Measurements from ENCODE around the gene CBR3. TPM values are rescaled to one million over a fixed set of nuclear protein-coding genes. Genes with fewer than 3 reads are reported as not detected.
A peak's percentile ranks its signal among the peaks of the same experiment; 100 is the strongest.

Gene CBR3
- total and polyA plus RNA-seq, 2 donors (not counting 1 experiment from before 2014, with no cell fraction given): 1.9 to 11.3 TPM

DNA sequence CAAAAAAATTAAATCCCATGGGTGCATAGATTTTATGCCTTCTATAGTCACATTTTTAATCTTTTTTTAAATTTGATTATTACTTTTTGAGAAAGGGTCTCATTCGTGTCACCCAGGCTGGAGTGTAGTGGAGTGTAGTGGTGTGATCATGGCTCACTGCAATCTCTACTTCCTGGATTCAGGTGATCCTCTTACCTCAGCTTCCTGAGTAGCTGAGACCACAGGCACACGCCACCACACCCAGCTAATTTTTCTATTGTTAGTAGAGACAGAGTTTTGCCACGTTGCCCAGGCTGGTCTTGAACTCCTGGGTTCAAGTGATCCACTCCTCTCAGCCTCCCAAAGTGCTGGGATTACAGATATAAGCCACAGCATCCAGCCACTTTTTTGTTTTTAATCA lies 10.4 kb downstream of the CBR3 start:
- Histone ChIP-seq H3K9ac (ENCODE audit: low read length) (no peak overlapping the region), H4K20me1 (ENCODE audit: control insufficient read depth, insufficient read depth, low read length, poor library complexity, severe bottlenecking) (no peaks in the 10 kb centered on the region), H2AFZ (ENCODE audit: insufficient read depth, low read depth, low read length, poor library complexity, severe bottlenecking) (no peak overlapping the region), H3K4me3 (ENCODE audit: control extremely low read depth in 1 of 5, extremely low read depth in 1 of 5, insufficient read depth in 1 of 5, low read depth in 2 of 5, low read length in 4 of 5) (peak overlapping the region in 1 of 5 experiments; percentile 30), H3K4me2 (replicated peaks; ENCODE audit: low read depth, low read length, poor library complexity, severe bottlenecking) (peak overlapping the region; percentile 33), H3K27me3 (replicated peaks in 1 of 4; ENCODE audit: control extremely low read depth in 1 of 4, control insufficient read depth in 3 of 4, insufficient read depth in 4 of 4, low read length in 3 of 4) (no peaks in the 10 kb centered on the region), H3K79me2 (ENCODE audit: control insufficient read depth, insufficient read depth, low read length) (no peaks in the 10 kb centered on the region), H3K27ac (ENCODE audit: low read length in 2 of 2) (no peak overlapping the region), H3K9me3 (ENCODE audit: control extremely low read depth in 1 of 3, control insufficient read depth in 2 of 3, insufficient read depth in 1 of 3, low read length in 2 of 3) (no peaks in the 10 kb centered on the region), H3K36me3 (replicated peaks in 1 of 2; ENCODE audit: control extremely low read depth in 1 of 2, control insufficient read depth in 1 of 2, extremely low read depth in 1 of 2, insufficient read depth in 2 of 2, low read length in 1 of 2) (peaks cover 0 to 2% of the 10 kb centered on the region in 2 experiments), H3K4me1 (ENCODE audit: control insufficient read depth in 2 of 2, insufficient read depth in 2 of 2, low read length in 2 of 2) (peaks cover 23 to 29% of the 10 kb centered on the region in 2 donors)
- no peaks in the 10 kb centered on the region for H3K9me3 Mint-ChIP-seq (ENCODE audit: insufficient read depth)
- H3K4me3 Mint-ChIP-seq: no peak overlapping the region
- intact Hi-C loops (cut with micrococcal nuclease): no loop called here
- ATAC-seq (ENCODE audit: low read depth): no peak
- peaks cover 29% of the 10 kb centered on the region for H3K4me1 Mint-ChIP-seq
- TF ChIP-seq, protein P1, sequence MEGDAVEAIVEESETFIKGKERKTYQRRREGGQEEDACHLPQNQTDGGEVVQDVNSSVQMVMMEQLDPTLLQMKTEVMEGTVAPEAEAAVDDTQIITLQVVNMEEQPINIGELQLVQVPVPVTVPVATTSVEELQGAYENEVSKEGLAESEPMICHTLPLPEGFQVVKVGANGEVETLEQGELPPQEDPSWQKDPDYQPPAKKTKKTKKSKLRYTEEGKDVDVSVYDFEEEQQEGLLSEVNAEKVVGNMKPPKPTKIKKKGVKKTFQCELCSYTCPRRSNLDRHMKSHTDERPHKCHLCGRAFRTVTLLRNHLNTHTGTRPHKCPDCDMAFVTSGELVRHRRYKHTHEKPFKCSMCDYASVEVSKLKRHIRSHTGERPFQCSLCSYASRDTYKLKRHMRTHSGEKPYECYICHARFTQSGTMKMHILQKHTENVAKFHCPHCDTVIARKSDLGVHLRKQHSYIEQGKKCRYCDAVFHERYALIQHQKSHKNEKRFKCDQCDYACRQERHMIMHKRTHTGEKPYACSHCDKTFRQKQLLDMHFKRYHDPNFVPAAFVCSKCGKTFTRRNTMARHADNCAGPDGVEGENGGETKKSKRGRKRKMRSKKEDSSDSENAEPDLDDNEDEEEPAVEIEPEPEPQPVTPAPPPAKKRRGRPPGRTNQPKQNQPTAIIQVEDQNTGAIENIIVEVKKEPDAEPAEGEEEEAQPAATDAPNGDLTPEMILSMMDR (IDR thresholded peaks at IDR 0.05): no peak
- TF ChIP-seq EZH2 (IDR thresholded peaks at IDR 0.05; ENCODE audit: borderline replicate concordance, insufficient read depth, low read depth, low read length, poor library complexity, severe bottlenecking): no peak
- no peak overlapping the region for H3K27ac Mint-ChIP-seq
- WGBS (ENCODE audit: insufficient coverage): 0% methylated on average over 2 of the region's 3 CpGs
- no peaks in the 10 kb centered on the region for H3K27me3 Mint-ChIP-seq
- no peak for DNase-seq
- POLR2A ChIA-PET: no interaction called here
- CTCF ChIA-PET: no interaction called here

DNA sequence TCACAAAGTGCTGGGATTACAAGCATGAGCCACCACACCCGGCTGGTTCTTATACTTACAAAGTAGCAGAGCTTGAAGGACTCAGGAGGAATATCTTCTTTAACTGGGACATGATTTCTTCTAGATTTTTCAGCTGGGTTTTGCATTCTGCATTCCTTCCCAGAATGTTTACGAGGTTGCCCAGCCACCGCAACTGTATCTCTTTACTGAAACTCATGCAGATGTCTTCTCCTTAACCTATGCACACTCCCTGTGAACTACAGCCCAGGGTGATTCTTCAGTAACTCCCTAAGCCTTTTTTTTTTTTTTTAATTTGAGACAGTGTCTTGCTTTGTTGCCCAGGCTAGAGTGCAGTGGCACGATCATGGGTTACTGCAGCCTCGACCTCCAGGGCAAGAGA lies 13.0 kb downstream of the CBR3 start:
- H3K79me2 ChIP-seq (ENCODE audit: control insufficient read depth, insufficient read depth, low read length): no peaks in the 10 kb centered on the region
- DNase-seq (no peak), ATAC-seq (ENCODE audit: low read depth) (no peak)
- Mint-ChIP-seq H3K4me3 (no peak overlapping the region), H3K27ac (no peak overlapping the region), H3K4me1 (peaks cover 30% of the 10 kb centered on the region), H3K9me3 (ENCODE audit: insufficient read depth) (no peaks in the 10 kb centered on the region), H3K27me3 (no peaks in the 10 kb centered on the region)
- H3K27me3 ChIP-seq (replicated peaks in 1 of 4; ENCODE audit: control extremely low read depth in 1 of 4, control insufficient read depth in 3 of 4, insufficient read depth in 4 of 4, low read length in 3 of 4): no peaks in the 10 kb centered on the region
- intact Hi-C loops (cut with micrococcal nuclease): no loop called here
- H3K9me3 ChIP-seq (ENCODE audit: control extremely low read depth in 1 of 3, control insufficient read depth in 2 of 3, insufficient read depth in 1 of 3, low read length in 2 of 3): peaks cover 0 to 4% (median 0%) of the 10 kb centered on the region in 3 donors
- H3K9ac ChIP-seq (ENCODE audit: low read length): no peak overlapping the region
- CTCF ChIA-PET: interaction anchor here (0.9 kb wide), 1 partner anchor 62 kb away, joined by 3 read pairs; no protein-coding TSS in a partner anchor
- H2AFZ ChIP-seq (ENCODE audit: insufficient read depth, low read depth, low read length, poor library complexity, severe bottlenecking): no peak overlapping the region
- H3K27ac ChIP-seq (ENCODE audit: low read length in 2 of 2): no peak overlapping the region
- H3K4me1 ChIP-seq (ENCODE audit: control insufficient read depth in 2 of 2, insufficient read depth in 2 of 2, low read length in 2 of 2): peaks cover 27 to 29% of the 10 kb centered on the region in 2 donors
- no peak overlapping the region for H3K4me2 ChIP-seq (replicated peaks; ENCODE audit: low read depth, low read length, poor library complexity, severe bottlenecking)
- TF ChIP-seq, protein P1 (IDR thresholded peaks at IDR 0.05): no peak
- no peak for TF ChIP-seq EZH2 (IDR thresholded peaks at IDR 0.05; ENCODE audit: borderline replicate concordance, insufficient read depth, low read depth, low read length, poor library complexity, severe bottlenecking)
- peaks cover 0 to 2% of the 10 kb centered on the region in 2 experiments for H3K36me3 ChIP-seq (replicated peaks in 1 of 2; ENCODE audit: control extremely low read depth in 1 of 2, control insufficient read depth in 1 of 2, extremely low read depth in 1 of 2, insufficient read depth in 2 of 2, low read length in 1 of 2)
- no CpG with 5 or more reads among the region's 5 CpGs for WGBS (ENCODE audit: insufficient coverage)
- H4K20me1 ChIP-seq (ENCODE audit: control insufficient read depth, insufficient read depth, low read length, poor library complexity, severe bottlenecking): no peaks in the 10 kb centered on the region
- H3K4me3 ChIP-seq (ENCODE audit: control extremely low read depth in 1 of 5, extremely low read depth in 1 of 5, insufficient read depth in 1 of 5, low read depth in 2 of 5, low read length in 4 of 5): no peak overlapping the region
- POLR2A ChIA-PET: no interaction called here
